T-cell (primary cell): ENCODE data around the gene ITGB6. TPM values are rescaled to one million over a fixed set of nuclear protein-coding genes. Genes with fewer than 3 reads are reported as not detected.

Experiments used
- ATAC-seq, 4 experiments: fragments of 200-7000 bp in 3 of 4; fragments of 150-1000 bp in 1 of 4; cut with Tn5 transposase; replicated peaks in 1 of 4; 1 replicate in 3 of 4; 2 replicates in 1 of 4; pipeline ENCODE4 v1.10.0; 2021; ENCODE audit warnings: moderate library complexity in 3 of 4, mild to moderate bottlenecking in 2 of 4, moderate number of reproducible peaks in 1 of 4
- CTCF ChIA-PET, 2 donors: fragments of 300-600 bp; sonication (Branson Sonifier 250); formaldehyde crosslinking; loops; one replicate each; lab custom pipeline; 2022; ENCODE audit warnings: antibody characterized with exemption in 2 of 2; lab: Charles Lee
- POLR2A ChIA-PET, 2 donors: fragments of 300-600 bp; sonication (Branson Sonifier 250); formaldehyde crosslinking; loops; one replicate each; lab custom pipeline; 2022; ENCODE audit warnings: antibody characterized with exemption in 2 of 2; lab: Charles Lee
- DNase-seq, 35 experiments: peaks; one replicate each; pipeline versions ENCODE4 v3.0.0 to v3.0.0-alpha.2; 2013 to 2023
- H3K27ac ChIP-seq: one replicate; pipeline ENCODE4 v1.5.1; 2013; ENCODE audit warnings: low read length
- H3K27me3 ChIP-seq, 2 experiments: replicated peaks in 1 of 2; 1 replicate in 1 of 2; 2 replicates in 1 of 2; pipeline versions ENCODE4 v1.6.1 to v1.7.0; 2013; ENCODE audit warnings: low read length in 1 of 2, mixed read lengths in 1 of 2; ENCODE audit not compliant: control insufficient read depth in 2 of 2, insufficient read depth in 2 of 2; ENCODE audit errors: extremely low read depth in 1 of 2
- H3K36me3 ChIP-seq, 2 donors: 1 replicate in 1 of 2; 2 replicates in 1 of 2; pipeline versions ENCODE4 v1.6.1 to v1.7.0; 2013; ENCODE audit warnings: low read length in 1 of 2; ENCODE audit not compliant: control insufficient read depth in 2 of 2, insufficient read depth in 1 of 2; ENCODE audit errors: extremely low read depth in 1 of 2
- H3K4me1 ChIP-seq, 2 experiments: 1 replicate in 1 of 2; 2 replicates in 1 of 2; pipeline versions ENCODE4 v1.6.1 to v1.7.0; 2013; ENCODE audit warnings: low read length in 2 of 2, mixed read lengths in 1 of 2; ENCODE audit not compliant: insufficient read depth in 2 of 2, control insufficient read depth in 1 of 2; ENCODE audit errors: extremely low read depth in 1 of 2
- H3K4me3 ChIP-seq, 2 donors: 1 replicate in 1 of 2; 2 replicates in 1 of 2; pipeline versions ENCODE4 v1.5.1 to v1.7.0; 2013; ENCODE audit warnings: mild to moderate bottlenecking in 2 of 2, low read length in 1 of 2, moderate library complexity in 1 of 2; ENCODE audit not compliant: control insufficient read depth in 1 of 2; ENCODE audit errors: extremely low read depth in 1 of 2
- H3K9me3 ChIP-seq: 2 replicates; pipeline ENCODE4 v1.7.0; 2013
- H3K27ac Mint-ChIP-seq, 2 donors: one replicate each; pipeline ENCODE4 v1.8.0; 2020 to 2021; ENCODE audit warnings: mild to moderate bottlenecking in 2 of 2, mixed read lengths in 2 of 2
- H3K27me3 Mint-ChIP-seq, 2 donors: one replicate each; pipeline ENCODE4 v1.8.0; 2021 to 2022; ENCODE audit warnings: mixed read lengths in 2 of 2
- H3K36me3 Mint-ChIP-seq: one replicate; pipeline ENCODE4 v1.8.0; 2021; ENCODE audit warnings: mixed read lengths
- H3K4me1 Mint-ChIP-seq, 3 donors: one replicate each; pipeline ENCODE4 v1.8.0; 2020 to 2022; ENCODE audit warnings: mixed read lengths in 3 of 3, mild to moderate bottlenecking in 1 of 3
- H3K4me3 Mint-ChIP-seq, 3 donors: one replicate each; pipeline ENCODE4 v1.8.0; 2020 to 2022; ENCODE audit warnings: mild to moderate bottlenecking in 3 of 3, mixed read lengths in 3 of 3, moderate library complexity in 3 of 3
- H3K9me3 Mint-ChIP-seq, 3 donors: one replicate each; pipeline ENCODE4 v1.8.0; 2020 to 2022; ENCODE audit warnings: mixed read lengths in 3 of 3
- WGBS: methylation state at CpG from one replicate; pipeline ENCODE4 v1.1.5; 2013; ENCODE audit warnings: missing lambda C conversion rate; ENCODE audit not compliant: insufficient coverage; 5-methylcytosine and 5-hydroxymethylcytosine counted together
- total RNA-seq, 35 experiments: library from RNA in 6 of 35; stranded (reverse) in 6 of 35; fragments of 120-200 nt in 1 of 35; gene quantifications; one replicate each; pipeline versions ENCODE4 v1.2.1 to v1.2.4 and lab custom pipeline; 2013 to 2026

The ITGB6 gene
- total RNA-seq, 5 donors from 2014 or later (not counting 1 experiment from before 2014, with no cell fraction given) = 0.09 to 0.38 TPM; not detected in 3

DNA sequence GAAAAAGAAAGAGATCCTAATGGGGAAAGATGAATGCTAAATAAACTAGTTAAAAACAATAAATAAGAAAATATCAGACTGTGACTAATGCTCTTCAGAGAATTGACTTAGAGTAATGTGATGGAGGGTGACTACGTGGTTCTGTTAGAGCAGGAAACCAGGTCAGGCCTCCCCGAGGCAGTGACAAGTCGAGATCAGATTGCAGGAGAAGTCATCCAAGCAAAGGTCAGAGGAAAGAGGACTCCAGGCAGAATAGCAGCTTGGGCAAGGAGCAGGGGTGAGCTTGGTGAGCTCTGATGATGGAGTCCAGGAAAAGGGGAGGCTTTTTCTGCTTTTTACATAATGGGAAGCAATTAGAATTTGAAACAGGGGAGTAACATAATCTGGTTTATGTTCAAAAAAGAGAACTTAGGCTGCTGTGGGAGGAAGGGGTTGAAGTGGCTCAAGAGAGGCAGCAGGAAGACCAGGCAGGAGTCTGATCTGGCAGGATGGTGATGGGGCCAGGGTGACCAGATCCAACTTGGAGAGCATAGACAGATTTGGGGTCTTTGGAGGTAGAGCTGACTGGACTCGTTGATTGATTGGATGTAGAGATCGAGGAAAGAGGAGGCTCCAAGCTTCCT lies 27.3 kb upstream of the ITGB6 start:
- no peaks in the 10 kb centered on the region for H3K9me3 ChIP-seq
- H3K4me3 ChIP-seq = no peak overlapping the region
- no peaks in the 10 kb centered on the region for H3K36me3 ChIP-seq
- Mint-ChIP-seq H3K4me1 (peaks cover 0 to 20% (median 17%) of the 10 kb centered on the region in 3 donors), H3K27me3 (no peaks in the 10 kb centered on the region), H3K4me3 (no peak overlapping the region), H3K36me3 (no peaks in the 10 kb centered on the region), H3K27ac (no peak overlapping the region), H3K9me3 (no peaks in the 10 kb centered on the region)
- 73% methylated on average over 5 of the region's 5 CpGs for WGBS
- ATAC-seq (no peak), DNase-seq (no peak)
- H3K27me3 ChIP-seq = no peaks in the 10 kb centered on the region
- H3K27ac ChIP-seq = no peak overlapping the region
- POLR2A ChIA-PET = no interaction called here
- H3K4me1 ChIP-seq = no peaks in the 10 kb centered on the region
- CTCF ChIA-PET = no interaction called here

DNA sequence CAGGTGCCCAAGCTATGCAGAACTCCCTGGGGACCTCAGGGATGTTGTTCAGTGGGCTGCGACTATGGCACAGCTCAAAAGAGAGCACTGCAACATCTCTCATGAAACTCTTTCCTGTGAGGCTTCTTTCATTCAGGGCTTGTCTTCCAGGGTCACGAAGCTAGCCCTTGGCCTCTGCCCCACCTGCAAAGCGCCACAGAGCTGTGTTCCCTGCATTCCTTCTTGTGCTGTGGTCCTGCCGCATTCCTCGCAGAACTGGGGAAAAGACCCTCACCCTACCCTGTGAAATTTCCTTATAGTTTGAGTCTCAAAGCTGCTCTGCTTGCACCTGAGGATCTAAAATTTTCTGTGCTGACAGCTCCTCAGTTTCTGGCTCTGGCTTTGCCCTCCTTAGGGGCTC lies 26.3 kb upstream of the ITGB6 start:
- 75% methylated on average over 5 of the region's 5 CpGs for WGBS
- no peak for DNase-seq
- H3K4me1 Mint-ChIP-seq = peaks cover under 1 to 20% (median 17%) of the 10 kb centered on the region in 3 donors
- Histone ChIP-seq H3K27me3 (no peaks in the 10 kb centered on the region), H3K4me1 (no peaks in the 10 kb centered on the region), H3K27ac (no peak overlapping the region), H3K36me3 (no peaks in the 10 kb centered on the region), H3K9me3 (no peaks in the 10 kb centered on the region), H3K4me3 (no peak overlapping the region)
- ChIA-PET CTCF (interaction anchor here in 1 of 2 donors (0.5 to 0.6 kb wide), 2 partner anchors 644 to 1028 kb away, joined by 3 read pairs; no protein-coding TSS in a partner anchor), POLR2A (interaction anchor here in 1 of 2 donors (0.6 kb wide), 1 partner anchor 1105 kb away, joined by 3 read pairs; no protein-coding TSS in a partner anchor)
- no peaks in the 10 kb centered on the region for H3K27me3 Mint-ChIP-seq
- no peak overlapping the region for H3K4me3 Mint-ChIP-seq
- H3K9me3 Mint-ChIP-seq = no peaks in the 10 kb centered on the region
- H3K27ac Mint-ChIP-seq = no peak overlapping the region
- H3K36me3 Mint-ChIP-seq = no peaks in the 10 kb centered on the region
- no peak for ATAC-seq

DNA sequence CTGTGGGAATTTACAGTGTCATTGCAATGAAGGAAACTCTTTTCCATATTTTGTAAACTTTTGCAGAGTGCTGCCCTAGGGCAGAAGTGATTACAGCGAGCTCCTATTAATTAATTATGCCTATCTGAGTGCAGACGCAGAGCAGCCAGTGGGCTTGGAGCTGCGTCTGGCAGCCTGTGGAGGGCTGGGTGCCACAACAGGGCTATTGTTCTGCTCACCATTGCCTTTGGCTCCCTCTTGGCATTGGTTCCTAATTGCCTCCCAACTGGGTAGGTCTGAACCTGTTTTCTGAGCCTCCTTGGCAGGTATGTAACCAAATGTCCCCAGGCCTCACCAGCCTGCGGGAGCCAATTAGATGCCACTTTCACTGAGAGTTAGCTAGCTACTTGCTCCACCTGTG lies 25.6 kb upstream of the ITGB6 start:
- H3K4me3 ChIP-seq = no peak overlapping the region
- CTCF ChIA-PET = no interaction called here
- H3K36me3 ChIP-seq = no peaks in the 10 kb centered on the region
- POLR2A ChIA-PET = no interaction called here
- no peaks in the 10 kb centered on the region for H3K27me3 Mint-ChIP-seq
- no peaks in the 10 kb centered on the region for H3K9me3 Mint-ChIP-seq
- peaks cover 7 to 26% (median 23%) of the 10 kb centered on the region in 3 donors for H3K4me1 Mint-ChIP-seq
- no peaks in the 10 kb centered on the region for H3K36me3 Mint-ChIP-seq
- ATAC-seq = no peak
- no peak overlapping the region for H3K27ac ChIP-seq
- H3K9me3 ChIP-seq = no peaks in the 10 kb centered on the region
- peaks cover 0 to under 1% of the 10 kb centered on the region in 2 experiments for H3K4me1 ChIP-seq
- WGBS = 98% methylated on average over 4 of the region's 4 CpGs
- DNase-seq = no peak
- H3K27ac Mint-ChIP-seq = no peak overlapping the region
- H3K4me3 Mint-ChIP-seq = no peak overlapping the region
- no peaks in the 10 kb centered on the region for H3K27me3 ChIP-seq

GRCh38 chr2:160224507-160224906 lies 24.4 kb upstream of the ITGB6 start:
- ChIA-PET CTCF (no interaction called here), POLR2A (no interaction called here)
- no peaks in the 10 kb centered on the region for H3K9me3 ChIP-seq
- H3K9me3 Mint-ChIP-seq = no peaks in the 10 kb centered on the region
- no peak overlapping the region for H3K4me3 Mint-ChIP-seq
- no peaks in the 10 kb centered on the region for H3K27me3 Mint-ChIP-seq
- H3K27ac ChIP-seq = no peak overlapping the region
- ATAC-seq = peak in 1 of 4 experiments; percentile 21
- no peaks in the 10 kb centered on the region for H3K36me3 Mint-ChIP-seq
- no peaks in the 10 kb centered on the region for H3K36me3 ChIP-seq
- peak overlapping the region in 1 of 2 donors; percentile 72 for H3K27ac Mint-ChIP-seq
- H3K27me3 ChIP-seq = no peaks in the 10 kb centered on the region
- H3K4me3 ChIP-seq = no peak overlapping the region
- 0% methylated on average over 1 of the region's 3 CpGs for WGBS
- H3K4me1 ChIP-seq = peaks cover 0 to 3% of the 10 kb centered on the region in 2 experiments
- no peak for DNase-seq
- H3K4me1 Mint-ChIP-seq = peaks cover 11 to 36% (median 32%) of the 10 kb centered on the region in 3 donors

- Mint-ChIP-seq H3K27me3 (no peaks in the 10 kb centered on the region), H3K4me1 (peaks cover 11 to 36% (median 32%) of the 10 kb centered on the region in 3 donors), H3K27ac (peak overlapping the region; percentile 31 to 72), H3K36me3 (no peaks in the 10 kb centered on the region), H3K9me3 (no peaks in the 10 kb centered on the region), H3K4me3 (no peak overlapping the region)
- DNase-seq (peak in 1 of 35 experiments; percentile 16), ATAC-seq (peak; percentile 48 to 91 (median 81))
- POLR2A ChIA-PET = no interaction called here
- CTCF ChIA-PET = no interaction called here
- no peaks in the 10 kb centered on the region for H3K36me3 ChIP-seq
- no peaks in the 10 kb centered on the region for H3K27me3 ChIP-seq
- no peak overlapping the region for H3K27ac ChIP-seq
- no CpG with 5 or more reads among the region's 3 CpGs for WGBS
- H3K9me3 ChIP-seq = no peaks in the 10 kb centered on the region
- no peak overlapping the region for H3K4me3 ChIP-seq
- peaks cover 0 to 3% of the 10 kb centered on the region in 2 experiments for H3K4me1 ChIP-seq
These were observed 24.0 kb upstream of the ITGB6 start for GRCh38 chr2:160224060-160224459.

- ChIA-PET POLR2A (no interaction called here), CTCF (interaction anchor here in 1 of 2 donors (0.6 kb wide), 1 partner anchor 111 kb away, joined by 3 read pairs; no protein-coding TSS in a partner anchor)
- peaks cover 11 to 36% (median 32%) of the 10 kb centered on the region in 3 donors for H3K4me1 Mint-ChIP-seq
- H3K36me3 ChIP-seq = no peaks in the 10 kb centered on the region
- no peak for DNase-seq
- no peaks in the 10 kb centered on the region for H3K27me3 Mint-ChIP-seq
- H3K9me3 ChIP-seq = no peaks in the 10 kb centered on the region
- no peak overlapping the region for H3K4me3 Mint-ChIP-seq
- no peak for ATAC-seq
- no peak overlapping the region for H3K27ac ChIP-seq
- WGBS = no CpG with 5 or more reads among the region's 3 CpGs
- H3K27me3 ChIP-seq = no peaks in the 10 kb centered on the region
- no peaks in the 10 kb centered on the region for H3K9me3 Mint-ChIP-seq
- H3K4me3 ChIP-seq = no peak overlapping the region
- H3K36me3 Mint-ChIP-seq = no peaks in the 10 kb centered on the region
- H3K4me1 ChIP-seq = peaks cover 0 to 3% of the 10 kb centered on the region in 2 experiments
- peak overlapping the region in 1 of 2 donors; percentile 72 for H3K27ac Mint-ChIP-seq
These were observed 23.5 kb upstream of the ITGB6 start for GRCh38 chr2:160223560-160223959.
